HL-60 (cell line): ENCODE results near the gene TMEM156.

Source experiments
- DNase-seq, 2 experiments: peaks; one replicate each; pipeline ENCODE4 v3.0.0-alpha.2; 2010 to 2020; ENCODE audit warnings: low read depth in 1 of 2, low spot score in 1 of 2
- H3K27ac ChIP-seq: fragments of 250-450 bp; sonication (Bioruptor Pico); replicated peaks from 2 replicates; pipeline ENCODE4 v1.5.1; 2020; ENCODE audit warnings: mild to moderate bottlenecking, moderate library complexity
- H3K27me3 ChIP-seq: fragments of 250-450 bp; sonication (Bioruptor Pico); 2 replicates; pipeline ENCODE4 v1.5.1; 2021; ENCODE audit warnings: mild to moderate bottlenecking, moderate library complexity; ENCODE audit not compliant: insufficient read depth, poor library complexity, severe bottlenecking
- H3K4me3 ChIP-seq: replicated peaks from 2 replicates; pipeline ENCODE4 v1.5.1; 2011; ENCODE audit warnings: mild to moderate bottlenecking, control low read depth, low read length; ENCODE audit not compliant: insufficient read depth
- GABPA ChIP-seq: IDR thresholded peaks from 2 replicates; pipeline ENCODE4 v1.6.1; 2012; ENCODE audit warnings: low read depth
- POLR2AphosphoS5 ChIP-seq: IDR thresholded peaks from 2 replicates; pipeline ENCODE4 v1.6.1; 2012; ENCODE audit warnings: low read depth
- SPI1 ChIP-seq: IDR thresholded peaks from 2 replicates; pipeline ENCODE4 v1.6.1; 2012; ENCODE audit warnings: low read depth, mild to moderate bottlenecking, borderline replicate concordance
- TF ChIP-seq, protein P1 (sequence below): IDR thresholded peaks from 2 replicates; pipeline ENCODE4 v1.6.1; 2012; ENCODE audit warnings: low read depth; ENCODE audit not compliant: insufficient replicate concordance
- TF ChIP-seq, protein P2 (sequence below): IDR thresholded peaks from one replicate; pipeline ENCODE4 v1.5.1; 2011; ENCODE audit warnings: low read length, control low read depth, inconsistent platforms; ENCODE audit not compliant: insufficient read depth

TMEM156 gene

DNA sequence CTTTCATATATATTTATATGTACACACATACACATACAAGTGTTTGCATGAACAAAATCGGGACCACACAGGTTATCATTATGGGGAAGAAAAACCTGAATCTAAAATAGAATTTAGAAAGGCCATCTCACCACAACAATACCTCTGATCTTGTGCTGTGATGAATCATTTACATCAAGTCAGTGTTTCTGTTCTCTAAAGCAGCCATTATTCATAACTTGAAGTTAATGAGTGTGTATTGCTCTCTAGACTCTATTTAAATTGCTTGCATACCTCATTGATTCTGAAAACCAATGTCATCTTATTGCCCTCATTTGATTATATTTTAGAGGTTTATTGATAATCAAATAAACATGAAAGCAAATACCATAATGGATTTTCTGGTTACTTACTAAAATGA is 93.0 kb downstream of the TMEM156 start:
- H3K27ac ChIP-seq: no peak overlapping the region
- no peaks in the 10 kb centered on the region for H3K27me3 ChIP-seq
- TF ChIP-seq POLR2AphosphoS5: no peak
- TF ChIP-seq, protein P1, sequence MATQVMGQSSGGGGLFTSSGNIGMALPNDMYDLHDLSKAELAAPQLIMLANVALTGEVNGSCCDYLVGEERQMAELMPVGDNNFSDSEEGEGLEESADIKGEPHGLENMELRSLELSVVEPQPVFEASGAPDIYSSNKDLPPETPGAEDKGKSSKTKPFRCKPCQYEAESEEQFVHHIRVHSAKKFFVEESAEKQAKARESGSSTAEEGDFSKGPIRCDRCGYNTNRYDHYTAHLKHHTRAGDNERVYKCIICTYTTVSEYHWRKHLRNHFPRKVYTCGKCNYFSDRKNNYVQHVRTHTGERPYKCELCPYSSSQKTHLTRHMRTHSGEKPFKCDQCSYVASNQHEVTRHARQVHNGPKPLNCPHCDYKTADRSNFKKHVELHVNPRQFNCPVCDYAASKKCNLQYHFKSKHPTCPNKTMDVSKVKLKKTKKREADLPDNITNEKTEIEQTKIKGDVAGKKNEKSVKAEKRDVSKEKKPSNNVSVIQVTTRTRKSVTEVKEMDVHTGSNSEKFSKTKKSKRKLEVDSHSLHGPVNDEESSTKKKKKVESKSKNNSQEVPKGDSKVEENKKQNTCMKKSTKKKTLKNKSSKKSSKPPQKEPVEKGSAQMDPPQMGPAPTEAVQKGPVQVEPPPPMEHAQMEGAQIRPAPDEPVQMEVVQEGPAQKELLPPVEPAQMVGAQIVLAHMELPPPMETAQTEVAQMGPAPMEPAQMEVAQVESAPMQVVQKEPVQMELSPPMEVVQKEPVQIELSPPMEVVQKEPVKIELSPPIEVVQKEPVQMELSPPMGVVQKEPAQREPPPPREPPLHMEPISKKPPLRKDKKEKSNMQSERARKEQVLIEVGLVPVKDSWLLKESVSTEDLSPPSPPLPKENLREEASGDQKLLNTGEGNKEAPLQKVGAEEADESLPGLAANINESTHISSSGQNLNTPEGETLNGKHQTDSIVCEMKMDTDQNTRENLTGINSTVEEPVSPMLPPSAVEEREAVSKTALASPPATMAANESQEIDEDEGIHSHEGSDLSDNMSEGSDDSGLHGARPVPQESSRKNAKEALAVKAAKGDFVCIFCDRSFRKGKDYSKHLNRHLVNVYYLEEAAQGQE: no peak
- no peak for TF ChIP-seq SPI1
- TF ChIP-seq GABPA: no peak
- TF ChIP-seq, protein P2, sequence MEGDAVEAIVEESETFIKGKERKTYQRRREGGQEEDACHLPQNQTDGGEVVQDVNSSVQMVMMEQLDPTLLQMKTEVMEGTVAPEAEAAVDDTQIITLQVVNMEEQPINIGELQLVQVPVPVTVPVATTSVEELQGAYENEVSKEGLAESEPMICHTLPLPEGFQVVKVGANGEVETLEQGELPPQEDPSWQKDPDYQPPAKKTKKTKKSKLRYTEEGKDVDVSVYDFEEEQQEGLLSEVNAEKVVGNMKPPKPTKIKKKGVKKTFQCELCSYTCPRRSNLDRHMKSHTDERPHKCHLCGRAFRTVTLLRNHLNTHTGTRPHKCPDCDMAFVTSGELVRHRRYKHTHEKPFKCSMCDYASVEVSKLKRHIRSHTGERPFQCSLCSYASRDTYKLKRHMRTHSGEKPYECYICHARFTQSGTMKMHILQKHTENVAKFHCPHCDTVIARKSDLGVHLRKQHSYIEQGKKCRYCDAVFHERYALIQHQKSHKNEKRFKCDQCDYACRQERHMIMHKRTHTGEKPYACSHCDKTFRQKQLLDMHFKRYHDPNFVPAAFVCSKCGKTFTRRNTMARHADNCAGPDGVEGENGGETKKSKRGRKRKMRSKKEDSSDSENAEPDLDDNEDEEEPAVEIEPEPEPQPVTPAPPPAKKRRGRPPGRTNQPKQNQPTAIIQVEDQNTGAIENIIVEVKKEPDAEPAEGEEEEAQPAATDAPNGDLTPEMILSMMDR: no peak
- DNase-seq: no peak
- no peak overlapping the region for H3K4me3 ChIP-seq

DNA sequence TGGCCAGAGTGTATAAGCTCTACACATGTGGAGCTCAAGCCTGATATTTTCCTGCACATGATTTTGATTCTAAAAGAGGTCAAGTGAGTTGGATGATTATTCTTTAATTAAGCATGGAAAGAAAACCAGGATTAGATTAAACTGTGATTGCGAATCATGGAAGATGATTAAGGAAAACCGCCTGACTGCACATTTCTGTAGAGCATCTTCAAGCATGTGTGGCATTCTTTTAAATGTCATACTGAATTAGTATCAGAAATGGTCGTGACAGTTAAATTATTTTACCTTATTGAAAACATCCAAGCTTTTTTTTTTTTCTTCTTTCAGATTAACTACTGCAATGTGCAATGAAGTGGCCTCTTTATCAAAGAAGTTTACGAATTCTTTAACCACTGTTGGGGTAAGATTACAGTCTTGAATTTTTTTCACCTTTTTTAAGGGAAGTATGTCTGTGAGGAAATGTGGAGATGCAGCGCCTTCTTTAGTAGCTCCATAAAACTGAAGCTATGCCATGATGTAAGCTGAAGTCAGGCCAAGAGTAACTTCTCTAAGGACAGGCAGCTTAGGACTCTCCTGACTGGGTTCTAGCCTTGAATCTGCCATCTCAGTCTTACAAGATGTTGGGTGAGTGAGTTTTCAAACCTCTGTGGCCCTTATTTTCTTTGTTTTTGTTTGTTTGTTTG is 96.7 kb downstream of the TMEM156 start:
- no peak overlapping the region for H3K4me3 ChIP-seq
- no peak overlapping the region for H3K27ac ChIP-seq
- DNase-seq: no peak
- no peak for TF ChIP-seq POLR2AphosphoS5
- TF ChIP-seq, protein P1: no peak
- H3K27me3 ChIP-seq: no peaks in the 10 kb centered on the region

DNA sequence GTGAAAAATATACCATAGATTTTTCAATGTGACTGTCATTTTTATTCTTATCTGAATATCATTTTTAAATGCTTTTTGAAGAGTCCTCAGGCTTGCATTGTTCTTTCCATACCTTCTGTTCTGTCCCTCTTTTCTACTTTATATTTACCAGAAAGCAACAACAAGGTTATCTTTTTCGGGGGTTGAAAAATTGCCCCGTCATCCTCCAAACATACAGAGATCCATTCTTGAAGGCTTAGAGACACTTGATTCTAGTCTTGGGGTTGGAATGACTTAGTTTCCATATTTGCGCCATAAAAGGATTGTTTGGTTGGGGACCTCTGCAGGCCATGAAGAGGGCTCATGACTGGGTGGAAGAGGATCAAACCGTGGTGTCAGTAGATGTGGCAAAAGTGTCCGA is 101.1 kb downstream of the TMEM156 start:
- Histone ChIP-seq H3K4me3 (no peak overlapping the region), H3K27ac (no peak overlapping the region), H3K27me3 (no peaks in the 10 kb centered on the region)
- no peak for DNase-seq
- TF ChIP-seq, protein P2: no peak
- TF ChIP-seq GABPA: no peak
- TF ChIP-seq, protein P1: no peak
- TF ChIP-seq POLR2AphosphoS5: no peak
- TF ChIP-seq SPI1: no peak
